Mesothelial cell of epicardium (in vitro differentiated cells): ENCODE results near the gene PFKP. TPM values are rescaled to one million over a fixed set of nuclear protein-coding genes. Genes with fewer than 3 reads are reported as not detected.
A peak's percentile ranks its signal among the peaks of the same experiment; 100 is the strongest.

Experiments
- DNase-seq, 2 experiments: peaks; one replicate each; pipeline ENCODE4 v3.0.0; 2021; ENCODE audit warnings: low spot score in 2 of 2; ENCODE audit not compliant: unreplicated experiment in 2 of 2
- H3K27ac Mint-ChIP-seq: 2 replicates; pipeline ENCODE4 v1.8.0; 2021; ENCODE audit warnings: mixed read lengths
- H3K27me3 Mint-ChIP-seq: 2 replicates; pipeline ENCODE4 v1.8.0; 2021; ENCODE audit warnings: low read depth, mixed read lengths
- H3K36me3 Mint-ChIP-seq: 2 replicates; pipeline ENCODE4 v1.8.0; 2021; ENCODE audit warnings: mixed read lengths
- H3K4me1 Mint-ChIP-seq: 2 replicates; pipeline ENCODE4 v1.8.0; 2021; ENCODE audit warnings: mixed read lengths
- H3K4me3 Mint-ChIP-seq: 2 replicates; pipeline ENCODE4 v1.8.0; 2021; ENCODE audit warnings: mild to moderate bottlenecking, moderate library complexity, mixed read lengths
- H3K9me3 Mint-ChIP-seq: 2 replicates; pipeline ENCODE4 v1.8.0; 2021; ENCODE audit warnings: mixed read lengths
- total RNA-seq: library from RNA; stranded (reverse); gene quantifications from 3 replicates; pipeline ENCODE4 v1.2.1, GENCODE V29; 2021
- TF ChIP-seq, protein P1 (sequence below): fragments of 200-600 bp; sonication (generic); IDR thresholded peaks from one replicate; pipeline ENCODE4 v1.5.0; 2021; ENCODE audit warnings: antibody characterized with exemption; ENCODE audit not compliant: unreplicated experiment

The PFKP gene
- total RNA-seq, 1 donor from 2014 or later: 35.3 TPM

DNA sequence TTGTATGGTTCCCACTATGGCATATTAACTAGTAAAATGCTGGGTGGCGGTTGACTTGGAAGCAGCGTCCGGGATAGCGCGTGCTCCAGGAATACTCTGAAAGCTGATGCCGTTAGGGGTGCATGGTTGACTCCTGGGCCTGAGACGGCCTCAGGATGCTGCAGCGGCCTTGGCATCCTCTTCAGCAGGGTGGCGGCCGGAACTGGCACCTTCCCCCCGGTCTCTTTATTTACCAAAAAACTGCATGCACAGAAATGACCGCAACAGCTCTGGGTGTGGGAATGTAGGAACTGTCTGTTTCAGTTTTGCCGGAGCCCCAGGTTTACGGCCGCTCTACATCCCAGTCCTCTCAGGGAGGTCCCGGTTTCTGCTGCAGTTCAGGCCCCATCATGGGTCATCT lies 28.8 kb downstream of the PFKP start:
- H3K4me1 Mint-ChIP-seq: peaks cover 41% of the 10 kb centered on the region
- TF ChIP-seq, protein P1, sequence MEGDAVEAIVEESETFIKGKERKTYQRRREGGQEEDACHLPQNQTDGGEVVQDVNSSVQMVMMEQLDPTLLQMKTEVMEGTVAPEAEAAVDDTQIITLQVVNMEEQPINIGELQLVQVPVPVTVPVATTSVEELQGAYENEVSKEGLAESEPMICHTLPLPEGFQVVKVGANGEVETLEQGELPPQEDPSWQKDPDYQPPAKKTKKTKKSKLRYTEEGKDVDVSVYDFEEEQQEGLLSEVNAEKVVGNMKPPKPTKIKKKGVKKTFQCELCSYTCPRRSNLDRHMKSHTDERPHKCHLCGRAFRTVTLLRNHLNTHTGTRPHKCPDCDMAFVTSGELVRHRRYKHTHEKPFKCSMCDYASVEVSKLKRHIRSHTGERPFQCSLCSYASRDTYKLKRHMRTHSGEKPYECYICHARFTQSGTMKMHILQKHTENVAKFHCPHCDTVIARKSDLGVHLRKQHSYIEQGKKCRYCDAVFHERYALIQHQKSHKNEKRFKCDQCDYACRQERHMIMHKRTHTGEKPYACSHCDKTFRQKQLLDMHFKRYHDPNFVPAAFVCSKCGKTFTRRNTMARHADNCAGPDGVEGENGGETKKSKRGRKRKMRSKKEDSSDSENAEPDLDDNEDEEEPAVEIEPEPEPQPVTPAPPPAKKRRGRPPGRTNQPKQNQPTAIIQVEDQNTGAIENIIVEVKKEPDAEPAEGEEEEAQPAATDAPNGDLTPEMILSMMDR: no peak
- no peak for DNase-seq
- H3K27me3 Mint-ChIP-seq: no peaks in the 10 kb centered on the region
- H3K36me3 Mint-ChIP-seq: peaks cover 12% of the 10 kb centered on the region
- no peaks in the 10 kb centered on the region for H3K9me3 Mint-ChIP-seq
- no peak overlapping the region for H3K4me3 Mint-ChIP-seq
- H3K27ac Mint-ChIP-seq: peak overlapping the region; percentile 96

- Mint-ChIP-seq H3K4me3 (no peak overlapping the region), H3K27ac (no peak overlapping the region), H3K9me3 (no peaks in the 10 kb centered on the region), H3K27me3 (no peaks in the 10 kb centered on the region), H3K4me1 (peaks cover 35% of the 10 kb centered on the region), H3K36me3 (peaks cover 18% of the 10 kb centered on the region)
- TF ChIP-seq, protein P1: no peak
- DNase-seq: no peak
Observed at GRCh38 chr10:3097160-3097559, 29.8 kb downstream of the PFKP start.

- TF ChIP-seq, protein P1: no peak
- Mint-ChIP-seq H3K27ac (no peak overlapping the region), H3K4me1 (peaks cover 26% of the 10 kb centered on the region), H3K9me3 (no peaks in the 10 kb centered on the region), H3K4me3 (no peak overlapping the region), H3K36me3 (peaks cover 23% of the 10 kb centered on the region), H3K27me3 (no peaks in the 10 kb centered on the region)
- no peak for DNase-seq
Observed at GRCh38 chr10:3098689-3099088, 31.3 kb downstream of the PFKP start.

DNA sequence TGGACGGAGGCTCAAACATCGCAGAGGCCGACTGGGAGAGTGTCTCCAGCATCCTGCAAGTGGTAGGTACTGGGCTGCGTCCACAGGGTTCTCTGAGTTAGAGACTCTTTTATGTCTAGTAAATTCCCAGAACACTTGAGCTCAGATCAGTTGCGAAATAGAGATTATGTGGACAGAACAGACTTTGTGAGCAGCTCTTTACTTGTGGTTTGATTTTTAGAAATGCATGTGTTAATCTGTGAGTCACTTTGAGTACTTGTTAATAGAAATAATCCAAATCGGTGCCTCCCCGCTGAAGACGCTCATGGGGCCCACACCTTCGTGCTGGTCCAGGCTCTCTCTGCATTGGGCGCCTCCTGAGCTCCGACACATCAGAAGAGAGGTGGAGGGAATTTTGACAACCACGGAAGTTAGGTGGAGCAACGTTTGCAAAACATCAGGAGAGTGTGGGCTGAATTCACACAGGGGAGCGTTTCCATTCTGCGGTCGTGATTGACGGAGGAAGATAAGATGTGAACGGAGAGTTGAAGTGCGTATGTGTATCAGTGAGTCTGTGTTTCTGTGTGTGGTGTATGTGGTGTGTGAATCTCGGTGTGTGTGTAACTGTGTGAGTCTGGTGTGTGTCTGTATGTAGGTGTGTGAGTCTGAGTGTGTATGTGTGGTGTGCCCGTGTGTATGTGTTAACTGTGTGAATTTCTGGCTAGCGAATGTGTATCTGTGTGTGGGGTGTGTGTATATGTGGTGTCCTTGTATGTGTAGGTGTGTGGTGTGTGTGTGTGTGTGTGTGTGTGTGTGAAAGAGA lies 32.1 kb downstream of the PFKP start:
- Mint-ChIP-seq H3K36me3 (peaks cover 26% of the 10 kb centered on the region), H3K4me3 (no peak overlapping the region), H3K27me3 (no peaks in the 10 kb centered on the region), H3K27ac (peak overlapping the region; percentile 10), H3K9me3 (no peaks in the 10 kb centered on the region), H3K4me1 (peaks cover 18% of the 10 kb centered on the region)
- DNase-seq: no peak
- TF ChIP-seq, protein P1: no peak

DNA sequence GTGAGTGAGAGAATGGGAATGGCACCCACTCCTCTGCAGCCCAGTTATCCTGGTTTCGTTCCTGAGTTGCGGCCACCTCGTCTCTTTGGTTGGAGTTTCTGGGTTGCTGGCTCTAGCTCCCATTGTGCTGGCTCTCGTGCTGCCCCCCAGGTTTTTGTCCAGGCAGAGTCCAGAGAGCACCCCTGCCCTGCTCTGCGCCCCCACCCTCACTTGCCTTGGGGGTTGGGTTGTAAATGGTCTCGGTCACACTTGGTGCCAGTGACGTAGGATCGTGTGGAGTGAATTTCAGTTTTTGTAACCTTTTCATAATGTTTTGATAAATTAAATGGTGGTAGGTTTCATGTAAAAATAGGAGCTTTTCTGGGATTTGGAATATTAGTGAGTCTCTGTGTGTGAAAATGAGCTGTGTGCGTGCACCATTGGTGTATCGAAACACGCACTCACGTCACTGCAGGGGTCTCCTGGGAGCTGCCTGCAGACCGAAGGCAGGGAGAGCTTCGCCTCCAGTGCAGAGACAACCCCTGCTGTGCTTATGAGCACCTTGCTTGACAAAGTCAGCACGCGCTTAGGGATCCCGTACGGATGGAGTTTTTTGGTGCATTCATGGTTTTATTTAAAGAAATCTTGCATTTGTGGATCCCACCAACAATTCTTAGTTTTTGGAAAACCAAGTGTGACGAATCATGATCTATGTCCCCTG lies 32.9 kb downstream of the PFKP start:
- Mint-ChIP-seq H3K4me3 (no peak overlapping the region), H3K27me3 (no peaks in the 10 kb centered on the region), H3K36me3 (peaks cover 26% of the 10 kb centered on the region), H3K9me3 (no peaks in the 10 kb centered on the region), H3K4me1 (peaks cover 10% of the 10 kb centered on the region), H3K27ac (no peak overlapping the region)
- TF ChIP-seq, protein P1: no peak
- no peak for DNase-seq
